Activated CD8-positive, alpha-beta memory T cell treated with anti-CD3 and anti-CD28 coated beads for 1 hour (primary cell): ENCODE results near the gene HMHB1.

Source experiments
- DNase-seq, 2 donors: peaks; one replicate each; pipeline ENCODE4 v3.0.0-alpha.2; 2020; ENCODE audit warnings: low read depth in 1 of 2; ENCODE audit errors: extremely low read depth in 1 of 2

HMHB1 gene

DNA sequence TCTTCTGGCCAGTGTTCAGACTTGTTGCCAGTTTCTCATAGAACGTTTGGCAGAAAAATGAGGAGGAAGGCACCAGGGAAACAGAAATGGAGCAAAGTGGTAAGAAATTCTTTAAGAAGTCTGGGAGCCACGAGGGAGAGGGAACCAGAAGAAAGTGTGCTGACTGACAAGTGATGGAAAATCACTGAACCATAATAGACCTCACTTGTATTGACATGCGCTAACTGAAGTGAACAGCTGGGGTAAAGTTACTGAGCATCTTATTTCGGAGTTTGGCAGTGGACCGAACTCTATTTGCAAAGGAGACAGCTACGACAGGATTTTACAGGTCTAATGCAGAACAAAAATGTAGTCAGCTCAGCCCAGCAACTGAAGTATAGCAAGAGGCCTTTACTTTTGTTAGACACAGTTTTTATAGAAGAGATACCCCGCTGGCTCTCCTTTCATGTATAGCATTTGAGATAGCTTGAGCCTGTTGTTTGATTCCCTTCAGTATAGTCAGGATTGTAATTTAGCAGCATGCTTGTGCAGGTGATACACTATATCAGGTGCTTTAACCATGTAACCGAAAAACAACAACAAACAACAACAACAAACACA is 53.6 kb downstream of the HMHB1 start:
- DNase-seq: no peak
